GM21825 (cell line): ENCODE measurements around the gene PON1.

ENCODE experiments used
- ATAC-seq: cut with Tn5 transposase; IDR thresholded peaks from one replicate; pipeline ENCODE4 v1.9.1; 2021; ENCODE audit warnings: mild to moderate bottlenecking, moderate library complexity; ENCODE audit not compliant: unreplicated experiment

PON1 gene

GRCh38 chr7:95317966-95318365 lies 6.4 kb downstream of the PON1 start:
- ATAC-seq, result no peak

GRCh38 chr7:95317546-95317945 lies 6.8 kb downstream of the PON1 start:
- ATAC-seq, result no peak

GRCh38 chr7:95316588-95316987 lies 7.7 kb downstream of the PON1 start:
- peak; percentile 74 for ATAC-seq

- no peak for ATAC-seq
Observed at GRCh38 chr7:95312561-95312960, 11.8 kb downstream of the PON1 start.

GRCh38 chr7:95311389-95311788 lies 12.9 kb downstream of the PON1 start:
- ATAC-seq, result no peak

- ATAC-seq, result no peak
Observed at GRCh38 chr7:95309951-95310350, 14.4 kb downstream of the PON1 start.

GRCh38 chr7:95304990-95305389 lies 19.3 kb downstream of the PON1 start:
- no peak for ATAC-seq

GRCh38 chr7:95303013-95303905 lies 21.1 kb downstream of the PON1 start:
- no peak for ATAC-seq

- ATAC-seq, result no peak
Observed at GRCh38 chr7:95298091-95298490, 26.2 kb downstream of the PON1 start.

GRCh38 chr7:95297041-95297440 lies 27.3 kb downstream of the PON1 start:
- ATAC-seq, result no peak

- no peak for ATAC-seq
Observed at GRCh38 chr7:95296456-95296855, 27.9 kb downstream of the PON1 start.

- no peak for ATAC-seq
Observed at GRCh38 chr7:95295397-95295796, 28.9 kb downstream of the PON1 start.

GRCh38 chr7:95290166-95290830 lies 34.0 kb downstream of the PON1 start:
- ATAC-seq, result no peak

- ATAC-seq, result no peak
Observed at GRCh38 chr7:95286096-95286495, 38.2 kb downstream of the PON1 start.

GRCh38 chr7:95279417-95279816 lies 44.9 kb downstream of the PON1 start:
- ATAC-seq, result no peak

- no peak for ATAC-seq
Observed at GRCh38 chr7:95276114-95276513, 48.2 kb downstream of the PON1 start.

GRCh38 chr7:95269640-95270039 lies 54.7 kb downstream of the PON1 start:
- no peak for ATAC-seq

- ATAC-seq, result no peak
Observed at GRCh38 chr7:95267754-95268153, 56.6 kb downstream of the PON1 start.

- no peak for ATAC-seq
Observed at GRCh38 chr7:95265634-95266033, 58.7 kb downstream of the PON1 start.

- ATAC-seq, result no peak
Observed at GRCh38 chr7:95264363-95264891, 59.9 kb downstream of the PON1 start.

GRCh38 chr7:95263785-95264362 lies 60.5 kb downstream of the PON1 start:
- ATAC-seq, result no peak

GRCh38 chr7:95262875-95263274 lies 61.5 kb downstream of the PON1 start:
- no peak for ATAC-seq
